ENCODE data around the gene DHX30.
"Not testable (repeated sequence)": the region's sequence is repeated elsewhere in the genome, so short reads cannot be mapped to it uniquely, and the experiment has no call there.

DNA sequence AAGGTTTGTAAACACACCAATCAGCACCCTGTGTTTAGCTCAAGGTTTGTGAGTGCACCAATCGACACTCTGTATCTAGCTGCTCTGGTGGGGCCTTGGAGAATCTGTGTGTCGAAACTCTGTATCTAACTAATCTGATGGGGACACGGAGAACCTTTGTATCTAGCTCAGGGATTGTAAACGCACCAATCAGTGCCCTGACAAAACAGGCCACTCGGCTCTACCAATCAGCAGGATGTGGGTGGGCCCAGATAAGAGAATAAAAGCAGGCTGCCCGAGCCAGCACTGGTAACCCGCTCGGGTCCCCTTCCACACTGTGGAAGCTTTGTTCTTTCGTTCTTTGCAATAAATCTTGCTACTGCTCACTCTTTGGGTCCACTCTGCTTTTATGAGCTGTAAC lies 85.1 kb downstream of the DHX30 start:
- TF ChIP-seq, protein P1, sequence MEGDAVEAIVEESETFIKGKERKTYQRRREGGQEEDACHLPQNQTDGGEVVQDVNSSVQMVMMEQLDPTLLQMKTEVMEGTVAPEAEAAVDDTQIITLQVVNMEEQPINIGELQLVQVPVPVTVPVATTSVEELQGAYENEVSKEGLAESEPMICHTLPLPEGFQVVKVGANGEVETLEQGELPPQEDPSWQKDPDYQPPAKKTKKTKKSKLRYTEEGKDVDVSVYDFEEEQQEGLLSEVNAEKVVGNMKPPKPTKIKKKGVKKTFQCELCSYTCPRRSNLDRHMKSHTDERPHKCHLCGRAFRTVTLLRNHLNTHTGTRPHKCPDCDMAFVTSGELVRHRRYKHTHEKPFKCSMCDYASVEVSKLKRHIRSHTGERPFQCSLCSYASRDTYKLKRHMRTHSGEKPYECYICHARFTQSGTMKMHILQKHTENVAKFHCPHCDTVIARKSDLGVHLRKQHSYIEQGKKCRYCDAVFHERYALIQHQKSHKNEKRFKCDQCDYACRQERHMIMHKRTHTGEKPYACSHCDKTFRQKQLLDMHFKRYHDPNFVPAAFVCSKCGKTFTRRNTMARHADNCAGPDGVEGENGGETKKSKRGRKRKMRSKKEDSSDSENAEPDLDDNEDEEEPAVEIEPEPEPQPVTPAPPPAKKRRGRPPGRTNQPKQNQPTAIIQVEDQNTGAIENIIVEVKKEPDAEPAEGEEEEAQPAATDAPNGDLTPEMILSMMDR (IDR thresholded peaks at IDR 0.05): not testable (repeated sequence)
- TF ChIP-seq POLR2AphosphoS5, TCF7L2 (IDR thresholded peaks at IDR 0.05; ENCODE audit: low read depth, low read length): not testable (repeated sequence)
